PC-9 (cell line): Measurements from ENCODE around the gene RNF166.

ENCODE experiments used
- EZH2 ChIP-seq: fragments of 200-600 bp; sonication (generic); IDR thresholded peaks from 2 replicates; pipeline ENCODE4 v1.8.0; 2017; ENCODE audit warnings: antibody characterized with exemption, low read depth
- TF ChIP-seq, protein P1 (sequence below): fragments of 200-600 bp; sonication (generic); conservative IDR thresholded peaks from 2 replicates; pipeline ENCODE4 v1.6.1; 2017; ENCODE audit warnings: mixed run types, antibody characterized with exemption, mild to moderate bottlenecking, moderate library complexity

DNA sequence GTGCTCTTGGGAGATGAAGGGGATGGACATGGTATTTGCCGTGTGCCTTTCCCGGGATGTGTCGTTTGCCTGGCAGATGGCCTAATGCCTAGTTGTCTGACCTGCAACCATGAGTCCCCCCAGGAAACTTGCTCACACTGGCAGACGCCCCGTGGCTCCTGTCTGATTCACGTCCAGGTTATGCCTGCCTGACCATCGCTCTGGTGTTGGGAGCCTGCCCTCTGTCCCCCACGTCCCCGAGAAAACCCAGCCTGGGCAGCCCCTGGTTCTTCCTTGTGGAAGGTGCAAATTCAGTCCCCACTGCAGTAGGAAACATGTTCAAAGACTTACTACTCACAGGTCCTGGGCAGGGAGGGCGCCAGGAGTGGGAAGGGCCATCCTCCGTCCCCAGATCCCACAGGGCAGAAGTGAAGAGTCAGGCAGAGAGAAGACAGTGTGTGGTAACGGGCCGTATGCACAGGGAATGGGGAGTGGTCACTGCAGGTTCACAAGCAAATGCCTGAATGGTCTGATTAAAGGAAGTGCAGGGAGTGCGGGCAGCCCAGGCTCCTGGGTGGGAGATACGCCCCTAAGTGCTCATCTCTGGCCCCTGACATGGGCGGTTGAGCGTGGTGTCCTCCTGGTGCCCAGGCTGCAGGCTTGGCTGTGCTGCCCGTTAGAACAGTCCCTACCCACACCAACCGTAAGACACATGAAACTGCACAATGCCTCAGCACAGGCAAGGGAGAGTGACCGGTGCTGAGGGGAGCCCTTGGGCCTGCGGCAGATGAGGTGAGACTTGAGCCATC is 15.7 kb downstream of the RNF166 start:
- TF ChIP-seq, protein P1, sequence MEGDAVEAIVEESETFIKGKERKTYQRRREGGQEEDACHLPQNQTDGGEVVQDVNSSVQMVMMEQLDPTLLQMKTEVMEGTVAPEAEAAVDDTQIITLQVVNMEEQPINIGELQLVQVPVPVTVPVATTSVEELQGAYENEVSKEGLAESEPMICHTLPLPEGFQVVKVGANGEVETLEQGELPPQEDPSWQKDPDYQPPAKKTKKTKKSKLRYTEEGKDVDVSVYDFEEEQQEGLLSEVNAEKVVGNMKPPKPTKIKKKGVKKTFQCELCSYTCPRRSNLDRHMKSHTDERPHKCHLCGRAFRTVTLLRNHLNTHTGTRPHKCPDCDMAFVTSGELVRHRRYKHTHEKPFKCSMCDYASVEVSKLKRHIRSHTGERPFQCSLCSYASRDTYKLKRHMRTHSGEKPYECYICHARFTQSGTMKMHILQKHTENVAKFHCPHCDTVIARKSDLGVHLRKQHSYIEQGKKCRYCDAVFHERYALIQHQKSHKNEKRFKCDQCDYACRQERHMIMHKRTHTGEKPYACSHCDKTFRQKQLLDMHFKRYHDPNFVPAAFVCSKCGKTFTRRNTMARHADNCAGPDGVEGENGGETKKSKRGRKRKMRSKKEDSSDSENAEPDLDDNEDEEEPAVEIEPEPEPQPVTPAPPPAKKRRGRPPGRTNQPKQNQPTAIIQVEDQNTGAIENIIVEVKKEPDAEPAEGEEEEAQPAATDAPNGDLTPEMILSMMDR = no peak
- TF ChIP-seq EZH2 = no peak
